HT-29 (cell line): ENCODE measurements around the gene MOCOS. TPM values are rescaled to one million over a fixed set of nuclear protein-coding genes. Genes with fewer than 3 reads are reported as not detected.

Experiments used
- DNase-seq: peaks from one replicate; pipeline ENCODE4 v3.0.0-alpha.2; 2015; ENCODE audit warnings: low spot score
- total RNA-seq: library from RNA; depleted of rRNA; stranded (reverse); fragments of >200 nt; shearing (Covaris generic); gene quantifications from 2 replicates; pipeline ENCODE4 v1.2.3, GENCODE V29; 2014; rRNA removed

The MOCOS gene
- total RNA-seq, 1 experiment from 2014 or later = 5.9 TPM

DNA sequence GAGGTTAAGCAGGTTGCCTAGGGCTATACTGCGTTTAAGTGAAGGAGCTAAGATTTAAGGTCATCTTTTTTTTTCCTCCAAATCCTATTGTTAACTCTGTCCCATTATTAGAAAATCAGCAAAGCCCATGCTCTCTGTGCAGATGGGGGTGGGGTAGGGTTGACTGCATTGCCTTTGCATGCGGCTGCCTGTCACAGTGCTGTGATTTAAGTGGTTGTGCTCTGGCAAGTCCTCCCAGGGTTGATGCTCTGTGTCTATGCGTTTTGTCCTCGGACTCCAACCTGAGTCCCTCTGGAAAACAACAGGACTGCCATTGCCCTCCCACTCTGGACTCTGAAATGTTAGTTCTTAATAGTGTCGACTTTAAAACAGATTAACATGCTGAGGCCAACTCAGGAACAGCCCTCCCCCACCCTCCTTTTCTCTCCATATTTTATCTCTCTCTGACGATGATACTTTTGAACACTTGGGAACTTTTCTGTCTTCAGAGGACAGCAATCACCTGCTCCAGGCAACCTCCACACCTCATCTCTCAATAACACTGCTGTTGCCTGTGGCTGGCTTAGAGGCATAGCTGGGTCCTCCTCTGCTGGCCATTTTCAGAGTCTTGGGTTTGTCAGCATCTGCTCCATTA, 116.0 kb downstream of the MOCOS start:
- DNase-seq = no peak

DNA sequence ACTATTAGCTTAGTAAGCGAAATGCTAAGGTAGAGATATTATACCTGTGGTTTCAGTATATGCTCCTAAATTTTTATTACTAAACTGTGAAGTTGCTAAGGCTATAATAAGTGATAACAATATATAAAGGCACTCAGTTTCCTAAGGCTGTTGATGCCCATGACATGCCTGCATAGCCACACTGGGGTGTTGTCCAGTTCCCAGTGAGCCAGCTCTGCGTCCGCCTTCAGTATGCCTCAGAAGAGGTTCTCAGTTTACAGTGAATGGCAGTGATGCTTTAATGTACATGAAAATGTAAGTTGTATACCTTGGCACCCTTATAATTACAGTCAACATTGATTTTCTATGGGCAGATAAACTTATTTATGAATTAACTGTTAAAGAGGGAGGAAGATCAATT, 117.4 kb downstream of the MOCOS start:
- no peak for DNase-seq

DNA sequence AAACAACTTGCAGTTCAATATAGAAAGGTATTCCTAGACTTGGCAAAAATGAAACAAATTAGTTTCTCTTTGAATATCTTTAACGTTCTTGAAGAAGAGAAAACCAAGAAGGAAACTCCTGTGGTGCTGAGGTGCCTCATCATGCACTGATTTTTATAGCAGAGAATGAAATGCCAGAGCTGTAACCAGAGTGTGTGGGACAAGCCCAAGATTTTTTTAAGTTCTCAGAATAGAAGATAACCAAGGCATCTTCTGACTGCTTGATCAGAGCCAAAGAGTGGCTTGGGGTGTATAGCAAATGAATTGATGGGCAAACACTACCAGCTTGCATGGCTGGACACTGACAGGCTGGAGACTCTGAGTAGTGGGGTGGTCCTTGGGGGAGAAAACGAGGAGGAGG, 118.1 kb downstream of the MOCOS start:
- no peak for DNase-seq

DNA sequence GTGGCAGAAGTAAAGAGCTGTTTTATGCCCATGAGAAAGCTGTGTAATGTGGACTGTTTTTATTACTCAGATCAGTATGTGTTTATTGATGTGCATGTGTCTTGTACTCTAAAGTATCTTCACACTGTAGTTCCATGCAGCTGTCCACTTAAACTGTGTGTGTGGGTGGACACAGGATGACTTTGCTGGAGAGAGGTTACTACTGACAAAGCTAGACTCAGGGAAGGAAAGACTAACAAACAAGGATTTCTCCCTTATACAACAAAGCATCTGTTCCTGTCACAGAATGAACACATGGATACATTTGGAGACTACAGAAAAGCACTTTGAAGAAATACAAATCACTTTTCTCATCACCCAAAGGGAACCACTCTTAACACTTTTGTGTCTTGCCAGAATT, 120.2 kb downstream of the MOCOS start:
- no peak for DNase-seq

DNA sequence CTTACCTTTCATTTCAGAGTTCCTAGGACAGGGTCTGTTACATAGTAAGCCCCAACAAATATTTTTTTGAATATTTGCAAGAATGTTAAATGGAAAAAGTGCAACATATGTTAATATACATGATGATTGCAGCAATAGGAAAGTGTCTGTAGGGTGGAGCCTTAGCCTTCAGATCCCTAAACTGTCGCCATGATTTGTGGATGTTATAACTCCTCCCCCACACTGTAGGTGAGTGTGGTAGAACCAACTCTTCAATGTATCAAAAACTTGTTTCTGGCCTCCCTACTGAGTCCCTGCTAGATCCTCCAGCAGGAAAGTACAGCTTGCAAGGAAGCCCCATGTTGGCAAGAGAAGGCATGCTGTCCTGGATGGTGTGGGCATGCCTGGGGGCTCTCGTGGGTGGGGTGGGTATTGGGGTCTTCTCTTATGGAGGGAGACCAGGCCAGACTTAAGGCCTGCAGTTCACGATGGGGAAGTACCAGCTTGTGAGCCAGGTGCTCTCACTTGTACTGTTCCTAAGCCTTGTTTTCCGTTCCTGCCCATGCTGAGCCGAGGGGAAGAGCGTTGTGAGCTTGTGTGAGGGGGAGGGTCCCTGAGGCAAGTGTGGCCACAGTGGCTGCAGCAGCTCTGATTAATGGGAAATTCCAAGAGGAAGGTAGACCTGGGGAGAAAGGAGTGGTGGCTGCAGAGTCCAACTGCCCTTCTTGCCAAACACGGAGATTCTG, 121.6 kb downstream of the MOCOS start:
- DNase-seq = no peak

DNA sequence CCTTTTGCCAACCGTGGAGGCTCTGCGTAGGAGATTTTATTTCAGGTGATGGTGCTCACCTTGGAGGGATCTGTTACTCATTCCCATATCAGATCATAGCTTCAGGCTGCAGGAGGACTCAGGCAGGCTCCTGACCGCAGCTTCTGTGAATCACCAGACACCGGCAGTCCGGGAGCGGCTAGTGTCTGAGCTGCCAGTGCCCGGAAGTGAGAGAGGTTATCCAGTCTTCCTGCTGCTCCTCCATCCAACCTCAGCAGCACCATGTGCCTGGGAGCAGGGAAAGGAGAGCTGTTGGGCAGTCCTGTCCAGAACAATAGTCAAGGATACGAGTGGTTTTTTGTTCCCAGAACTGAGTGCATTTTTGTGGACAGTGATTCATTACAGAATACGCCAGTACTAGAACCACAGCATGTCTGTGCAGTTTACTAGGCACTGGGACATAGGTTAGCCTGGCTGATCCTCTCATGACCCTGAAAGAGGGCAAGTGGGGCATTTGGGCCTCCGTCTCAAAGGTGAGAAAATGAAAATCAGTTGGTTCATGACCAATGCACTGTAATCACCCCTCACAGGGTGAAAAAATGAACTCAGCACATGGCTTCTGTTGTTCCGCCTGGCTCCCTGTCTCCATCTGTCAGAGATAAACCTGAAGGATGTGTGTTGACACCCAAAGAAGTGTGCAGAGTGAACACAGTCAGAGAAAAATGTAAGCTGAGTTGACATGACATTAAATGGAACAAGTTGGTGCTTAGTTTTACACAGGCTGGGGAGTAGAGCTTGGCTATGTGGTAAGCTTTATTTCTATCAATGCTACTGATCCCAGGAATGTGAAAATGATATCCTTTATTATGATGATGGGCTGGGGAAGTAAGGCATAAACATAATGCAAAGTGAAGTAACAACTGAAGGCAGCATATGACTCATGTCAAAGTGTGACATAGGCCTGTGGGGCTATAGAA, 122.4 kb downstream of the MOCOS start:
- DNase-seq = peak; percentile 61

DNA sequence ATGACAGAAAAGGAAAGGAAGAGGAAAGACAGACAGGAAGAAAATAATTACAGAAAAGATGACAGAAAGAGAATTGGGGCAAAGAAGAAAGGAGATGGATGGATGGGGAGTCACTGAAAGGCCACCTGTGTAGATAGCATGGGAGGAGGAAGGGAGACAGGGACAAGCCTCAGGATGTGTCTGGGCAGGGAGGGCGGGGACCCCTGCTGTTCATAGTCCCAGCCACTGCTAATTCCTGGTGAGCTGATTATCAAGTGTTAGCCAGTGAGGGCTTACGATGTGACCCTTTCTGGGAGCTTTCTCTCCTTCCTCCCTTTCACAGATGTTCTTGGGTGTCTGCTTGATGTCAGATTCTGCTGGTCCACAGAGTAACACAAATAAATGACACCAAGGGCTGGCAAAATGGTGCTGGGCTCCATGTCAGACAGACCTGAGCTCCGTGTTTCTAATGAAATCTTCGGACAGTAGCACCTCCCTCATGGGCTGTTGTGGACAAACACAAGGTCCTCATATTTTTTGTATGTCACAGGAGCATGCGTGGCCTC, 123.8 kb downstream of the MOCOS start:
- DNase-seq = no peak

DNA sequence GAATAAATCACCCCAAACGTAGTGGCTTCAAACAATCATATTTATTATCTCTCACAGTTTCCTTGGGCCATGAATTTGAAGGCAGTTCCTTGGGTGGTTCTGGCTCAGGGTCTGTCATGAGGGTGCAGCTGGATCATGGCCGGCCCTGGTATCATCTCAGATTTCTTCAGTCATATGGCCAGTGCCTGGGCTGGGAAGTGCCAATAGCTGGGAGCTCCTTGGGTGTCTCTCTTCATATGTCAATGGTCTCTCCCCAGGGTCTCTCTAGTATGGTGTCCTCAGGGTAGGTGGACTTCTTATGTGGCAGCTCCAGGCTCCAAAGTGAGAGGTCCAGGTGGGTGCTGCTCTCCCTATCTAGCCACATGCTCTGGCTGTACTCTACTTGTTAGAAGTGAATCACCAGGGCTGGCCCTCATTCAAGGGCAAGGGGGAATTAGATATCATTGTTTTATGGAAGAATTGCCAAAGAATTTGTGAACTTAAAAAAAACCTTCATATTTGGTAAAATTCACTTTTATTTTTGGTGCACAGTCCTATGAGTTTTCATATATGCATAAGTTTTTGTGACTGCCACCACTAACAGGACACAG, 125.6 kb downstream of the MOCOS start:
- DNase-seq = no peak

DNA sequence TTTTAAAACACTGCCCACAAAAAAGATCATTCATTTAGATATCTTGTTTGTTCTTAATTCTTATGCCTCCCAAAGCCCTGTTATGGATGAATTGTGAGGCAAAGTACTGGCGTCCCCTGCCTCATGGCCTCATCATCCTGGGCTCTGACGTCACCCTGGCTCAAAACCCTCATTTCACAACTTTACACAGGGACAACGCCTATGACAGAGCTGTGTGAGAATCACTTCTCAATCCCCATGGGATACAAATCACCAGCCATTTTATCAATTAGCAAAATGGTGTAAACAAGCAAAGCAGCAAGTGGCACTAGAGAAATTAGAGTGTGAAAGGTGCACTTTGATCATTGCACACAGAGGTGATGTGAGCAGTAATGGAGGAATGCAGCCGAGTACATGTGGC, 126.8 kb downstream of the MOCOS start:
- DNase-seq = no peak

DNA sequence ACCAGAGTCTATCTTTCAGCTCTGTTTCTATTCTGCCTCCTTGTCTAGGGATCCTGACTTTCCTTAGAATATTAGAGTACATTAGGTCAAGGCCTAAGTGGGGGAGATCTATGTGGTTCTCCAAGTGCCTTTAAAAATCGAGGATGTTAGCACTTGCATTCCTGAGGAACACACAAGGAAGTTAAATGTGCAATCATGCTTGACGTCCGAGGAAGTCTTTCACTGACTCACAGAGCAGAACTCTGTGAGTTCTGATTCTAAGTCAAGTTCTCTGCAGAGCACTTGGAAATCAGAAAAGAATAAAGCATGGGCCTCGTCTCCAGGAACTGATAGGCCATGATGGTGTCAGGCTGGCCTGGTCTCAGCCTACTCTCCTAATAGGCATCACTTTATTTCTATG, 127.5 kb downstream of the MOCOS start:
- no peak for DNase-seq

DNA sequence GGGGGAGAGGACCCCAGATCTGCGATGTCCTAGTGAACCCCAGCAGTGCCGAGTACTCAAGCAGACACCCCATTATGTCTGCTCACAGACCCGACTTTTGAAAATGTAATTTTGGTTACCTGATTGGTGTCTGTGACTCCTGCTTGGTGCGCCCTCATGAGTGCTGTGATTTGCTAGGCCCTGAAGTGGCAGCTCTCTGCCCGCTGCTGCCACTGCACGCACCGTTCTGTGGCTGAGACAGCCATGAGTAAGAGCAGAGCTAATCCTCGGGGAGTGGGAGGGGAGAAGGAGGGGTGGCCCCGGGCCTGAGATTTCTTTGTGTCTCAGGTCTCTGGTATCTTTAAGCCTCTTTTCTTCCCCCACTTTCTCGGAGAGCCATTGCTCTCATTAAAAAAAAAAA, 128.4 kb downstream of the MOCOS start:
- DNase-seq = no peak

DNA sequence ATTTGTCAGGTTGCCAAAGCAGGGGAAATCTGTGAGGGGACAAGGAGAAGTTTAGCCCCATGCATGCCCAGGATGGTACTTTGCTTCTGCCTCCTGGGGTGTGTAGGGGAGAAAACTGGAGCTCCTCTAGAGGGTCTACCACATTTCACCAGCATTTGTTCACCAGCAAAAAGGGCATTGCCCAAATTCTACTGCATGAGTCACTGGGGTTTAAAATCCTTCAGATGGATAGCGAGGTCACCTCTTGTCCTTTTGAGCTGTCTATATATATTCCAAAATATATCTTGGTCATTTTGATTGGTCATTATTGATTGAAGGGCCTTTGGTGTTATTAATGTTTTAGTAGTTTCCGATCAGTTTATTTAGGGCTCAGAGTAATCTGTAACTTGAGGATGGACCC, 128.9 kb downstream of the MOCOS start:
- no peak for DNase-seq

Other genes with a start within 250 kb of the MOCOS start
- 33.9 and 35.3 TPM in 2 replicates for gene RPRD1A, start 119.9 kb upstream of the MOCOS start, total RNA-seq
- gene SLC39A6, start 58.2 kb upstream of the MOCOS start, total RNA-seq = 24.8 and 26.0 TPM in 2 replicates
- 42.4 and 75.2 TPM in 2 replicates for gene ELP2, start 57.6 kb upstream of the MOCOS start, total RNA-seq
- not detected in 2 replicates for gene FHOD3, start 110.2 kb downstream of the MOCOS start, total RNA-seq